DLD1 (cell line): ENCODE data around the gene GCH1.
"Not testable (repeated sequence)": the region's sequence is repeated elsewhere in the genome, so short reads cannot be mapped to it uniquely, and the experiment has no call there.

ENCODE experiments used
- in situ Hi-C: cut with HindIII; loops from 2 replicates; pipeline ENCODE4 v1.10.0; 2017; ENCODE audit warnings: low sequenced_read_pairs

GCH1 gene

DNA sequence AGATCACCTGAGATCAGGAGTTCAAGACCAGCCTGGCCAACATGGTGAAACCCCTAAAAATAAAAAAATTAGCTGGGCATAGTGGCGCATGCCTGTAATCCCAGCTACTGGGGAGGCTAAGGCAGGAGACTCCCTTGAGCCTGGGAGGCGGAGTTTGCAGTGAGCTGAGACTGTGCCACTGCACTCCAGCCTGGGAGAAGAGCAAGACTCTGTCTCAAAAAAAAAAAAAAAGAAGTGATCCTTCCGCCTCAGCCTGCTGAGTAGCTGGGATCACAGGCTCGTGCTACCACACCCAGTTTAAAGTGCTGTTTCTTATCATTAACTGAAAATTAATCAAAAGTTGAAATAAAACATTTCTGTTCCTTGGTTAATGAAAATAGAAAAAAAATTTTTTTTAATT is 6.3 kb upstream of the GCH1 start:
- in situ Hi-C loops, result not testable (repeated sequence)

DNA sequence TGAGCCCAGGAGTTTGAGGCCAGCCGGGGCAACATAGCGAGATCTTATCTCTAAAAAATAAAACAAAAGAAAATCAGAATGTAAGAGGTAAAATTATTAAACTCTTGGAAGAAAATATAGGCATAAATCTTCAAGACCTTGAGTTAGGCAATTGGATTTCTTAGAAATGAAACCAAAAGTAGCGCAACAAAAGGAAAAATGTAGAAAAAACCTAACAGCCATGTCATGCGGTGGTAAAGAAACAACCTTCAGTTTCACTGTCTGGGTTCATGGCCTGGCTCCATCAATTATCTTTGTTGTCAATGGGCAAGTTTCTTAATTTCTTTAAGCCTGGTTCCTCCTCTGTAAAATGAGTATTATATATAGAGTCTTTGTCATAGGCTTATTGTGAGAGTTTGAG is 5.6 kb upstream of the GCH1 start:
- in situ Hi-C loops, result no loop called here

DNA sequence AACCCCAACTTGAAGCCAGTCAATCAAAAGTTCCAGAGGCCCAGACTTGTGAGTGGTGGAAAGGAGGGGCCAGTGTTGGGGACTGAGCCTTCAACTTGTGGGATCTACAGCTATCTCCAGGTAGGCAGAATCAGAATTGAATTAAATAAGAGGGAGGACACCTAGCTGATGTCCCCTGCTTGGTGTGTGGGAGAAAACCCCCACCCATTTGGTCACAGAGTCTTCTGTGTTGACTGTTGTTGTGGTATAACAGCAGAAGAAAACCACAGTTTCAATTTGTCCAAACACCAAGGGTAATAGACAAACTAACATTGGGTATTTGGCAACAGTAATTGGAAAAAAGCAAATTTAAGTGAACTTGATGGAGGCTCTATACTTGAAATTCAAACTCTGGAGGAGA is 3.4 kb upstream of the GCH1 start:
- in situ Hi-C loops, result no loop called here

DNA sequence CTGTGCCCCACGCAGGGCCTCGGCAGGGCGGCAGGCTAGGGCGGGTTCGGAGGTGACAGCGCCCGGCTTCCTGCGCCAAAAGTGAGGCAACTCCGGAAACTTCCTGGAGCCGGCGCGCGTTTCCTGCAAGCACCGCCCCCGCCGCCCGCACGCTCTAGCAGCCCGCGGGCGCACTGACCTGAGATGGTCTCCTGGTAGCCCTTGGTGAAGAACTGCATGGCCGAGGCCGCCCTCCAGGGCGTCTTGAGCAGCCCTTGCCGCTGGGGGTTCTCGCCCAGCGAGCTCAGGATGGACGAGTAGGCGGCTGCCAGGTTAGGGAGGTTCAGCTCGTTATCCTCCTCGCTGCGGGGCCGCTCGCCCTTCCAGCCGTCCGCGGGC is 494 bp downstream of the GCH1 start:
- in situ Hi-C loops, result no loop called here

DNA sequence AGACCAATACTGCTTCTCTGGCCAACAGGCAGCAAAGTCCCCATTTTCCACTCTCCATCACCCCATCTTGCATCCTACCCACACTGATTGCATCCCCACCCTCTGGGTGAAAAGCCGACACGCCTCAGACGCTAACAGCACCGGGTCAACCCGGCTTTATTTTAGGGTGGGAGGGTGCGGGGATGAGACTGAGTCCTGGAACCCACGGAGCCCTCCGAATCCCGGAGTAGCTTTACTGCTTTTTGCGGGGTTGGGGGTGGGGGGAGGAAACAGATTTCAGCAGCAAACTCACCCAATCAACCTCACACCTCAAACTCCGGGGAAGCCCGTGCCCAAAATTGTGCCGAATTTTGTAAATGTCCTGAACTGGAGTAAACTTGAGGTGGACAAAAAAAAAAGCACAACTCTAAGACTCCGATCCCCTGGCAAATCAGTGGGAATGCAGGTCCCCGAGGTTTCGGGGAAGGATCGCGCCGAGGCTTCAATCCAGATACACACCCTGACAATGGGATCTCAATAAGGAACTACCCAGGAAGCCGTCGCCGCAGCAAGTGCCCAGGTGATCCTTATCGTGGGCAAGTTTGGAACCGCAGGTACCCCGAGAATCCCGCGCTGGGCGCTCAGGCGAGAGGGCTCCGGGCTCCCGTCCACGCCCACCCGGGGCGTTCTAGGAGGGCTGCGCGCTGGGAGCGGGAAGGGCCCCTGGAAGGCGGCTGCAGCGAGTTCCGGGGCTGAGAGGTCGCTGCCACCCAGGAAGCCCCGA is 1.1 kb downstream of the GCH1 start:
- in situ Hi-C loops, result no loop called here

DNA sequence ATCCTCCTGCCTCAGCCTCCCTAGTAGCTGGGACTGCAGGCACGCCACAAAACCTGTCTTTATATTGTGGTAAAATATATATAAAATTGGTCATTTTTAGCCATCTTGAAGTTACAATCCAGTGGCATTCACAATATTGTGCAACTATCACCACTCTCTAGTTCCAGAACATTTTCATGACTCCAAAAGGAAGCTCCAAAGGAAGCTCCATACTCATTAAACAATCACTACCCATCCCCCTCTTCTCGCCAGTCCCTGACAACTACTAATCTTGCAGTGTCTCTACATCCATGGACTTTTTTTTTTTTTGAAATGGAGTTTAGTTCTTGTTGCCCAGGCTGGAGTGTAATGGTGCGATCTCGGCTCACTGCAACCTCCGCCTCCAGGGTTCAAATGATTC is 3.1 kb downstream of the GCH1 start:
- in situ Hi-C loops, result no loop called here

DNA sequence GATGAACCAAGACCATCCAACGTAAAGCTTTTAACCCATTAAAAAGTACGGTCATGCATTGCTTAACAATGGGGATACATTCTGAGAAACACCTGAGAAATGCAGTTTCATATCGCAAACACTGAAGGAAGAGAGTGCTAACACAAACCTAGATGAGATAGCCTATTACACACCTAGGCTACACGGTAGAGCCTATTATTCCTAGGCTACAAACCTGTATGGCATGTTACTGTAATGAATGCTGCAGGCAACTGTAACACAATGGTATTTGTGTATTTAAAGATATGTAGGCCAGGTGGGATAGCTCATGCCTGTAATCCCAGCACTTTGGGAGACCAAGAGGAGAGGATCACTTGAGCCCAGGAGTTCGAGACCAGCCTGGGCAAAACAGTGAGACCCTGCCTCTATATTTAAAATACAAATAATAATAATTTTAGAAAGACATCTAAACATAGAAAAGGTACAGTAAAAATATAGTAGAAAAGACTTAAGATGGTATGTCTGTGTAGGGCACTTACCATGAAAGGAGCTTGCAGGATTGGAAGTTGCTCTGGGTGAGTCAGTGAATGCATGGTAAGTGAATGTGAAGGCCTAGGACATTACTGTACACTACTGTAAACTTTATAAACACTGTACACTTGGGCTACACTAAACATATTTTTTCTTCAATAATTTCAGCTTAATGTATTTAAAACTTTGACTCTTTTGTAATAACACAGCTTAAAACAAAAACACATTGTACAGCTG is 4.6 kb downstream of the GCH1 start:
- in situ Hi-C loops, result not testable (repeated sequence)

DNA sequence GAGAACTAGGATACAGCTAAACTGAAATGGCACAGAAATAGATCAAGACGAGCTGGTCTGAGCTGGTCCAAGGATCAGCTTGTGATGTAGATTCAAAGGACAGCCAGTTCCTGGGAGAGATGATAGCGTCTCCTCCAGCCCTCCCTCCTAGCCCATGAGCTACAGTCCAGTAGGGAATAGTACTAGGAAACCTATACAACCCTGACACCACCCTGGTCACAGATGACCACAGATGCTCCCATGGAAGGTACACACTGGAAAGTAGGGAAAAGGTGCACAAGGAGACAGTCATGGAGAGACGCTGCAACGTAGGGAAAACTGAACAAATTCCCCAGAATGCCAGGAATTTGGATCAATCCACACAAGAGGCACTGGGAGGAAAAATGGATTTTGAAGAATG is 6.9 kb downstream of the GCH1 start:
- in situ Hi-C loops, result no loop called here

DNA sequence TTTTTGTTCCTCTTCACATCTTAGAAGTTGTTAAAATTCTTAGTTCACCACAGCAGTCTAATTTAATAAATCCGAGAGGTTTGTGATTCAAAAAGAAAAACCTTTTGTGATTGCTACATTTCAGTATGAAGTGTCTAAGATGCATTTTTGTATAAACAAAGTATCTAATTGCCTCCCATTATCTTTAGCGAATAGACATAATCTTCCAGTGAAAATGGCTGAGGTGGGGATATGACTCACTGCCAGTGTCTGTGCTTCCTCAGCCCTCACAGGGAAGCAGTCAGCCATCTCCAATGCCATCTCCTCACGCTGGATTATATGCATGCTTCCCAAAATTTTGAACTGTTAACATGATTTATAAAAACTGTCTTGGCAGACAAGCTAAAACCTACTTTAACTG is 7.6 kb downstream of the GCH1 start:
- in situ Hi-C loops, result no loop called here

DNA sequence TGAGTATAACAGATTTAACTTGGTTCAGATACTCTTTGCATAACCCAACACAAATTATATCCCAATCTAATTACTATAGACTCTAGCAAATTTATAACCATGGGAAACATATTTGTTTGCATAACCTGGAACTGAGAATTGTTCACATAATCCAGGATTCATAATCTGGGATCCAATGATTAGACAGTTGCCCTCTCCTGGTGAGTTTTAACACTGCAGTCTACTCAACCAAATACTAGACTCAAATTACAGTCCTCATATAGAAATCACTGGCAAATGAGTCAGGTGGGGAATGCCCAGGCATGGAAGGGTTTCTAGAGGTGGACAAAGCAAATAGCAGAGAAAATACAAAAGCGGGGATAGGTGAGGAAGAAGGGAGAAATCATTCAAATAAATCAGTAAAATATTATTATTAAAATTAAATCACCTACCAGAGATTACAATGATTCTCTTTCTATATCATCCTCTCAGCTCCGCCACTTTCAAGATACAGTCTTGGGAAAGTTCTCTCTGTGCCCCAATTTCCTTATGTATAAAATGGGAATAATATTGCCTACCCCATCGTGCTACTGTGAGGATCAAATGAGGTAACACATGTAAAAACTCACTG is 9.4 kb downstream of the GCH1 start:
- in situ Hi-C loops, result no loop called here

DNA sequence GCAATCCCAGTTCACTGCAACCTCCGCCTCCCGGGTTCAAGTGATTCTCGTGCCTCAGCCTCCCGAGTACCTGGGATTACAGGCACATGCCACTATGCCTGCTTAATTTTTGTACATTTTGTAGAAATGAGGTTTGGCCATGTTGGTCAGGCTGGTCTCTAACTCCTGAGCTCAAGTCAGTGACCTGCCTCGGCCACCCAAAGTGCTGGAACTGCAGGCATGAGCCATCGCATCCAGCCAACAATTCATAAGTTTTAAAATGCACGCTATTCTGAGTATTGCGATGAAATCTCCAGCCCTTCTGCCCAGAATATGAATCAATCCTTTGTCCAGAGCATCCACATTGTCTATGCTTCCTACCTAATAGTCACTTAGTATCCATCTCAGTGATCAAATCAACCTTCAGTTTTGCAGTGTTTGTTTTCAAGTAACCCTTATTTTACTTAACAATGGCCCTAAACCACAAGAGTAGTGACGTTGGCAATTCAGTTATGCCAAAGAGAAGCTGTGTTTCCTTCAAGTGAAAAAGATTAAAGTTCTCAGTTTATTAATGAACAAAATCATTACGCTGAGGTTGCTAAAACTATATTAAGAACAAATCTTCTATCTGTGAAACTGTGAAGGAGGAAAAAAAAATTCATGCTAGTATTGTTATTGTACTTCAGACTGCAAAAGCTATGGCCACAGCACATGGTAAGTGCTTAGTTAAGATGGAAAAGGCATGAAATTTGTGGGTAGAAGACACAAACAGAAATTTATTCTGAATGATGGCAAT is 11.0 kb downstream of the GCH1 start:
- in situ Hi-C loops, result no loop called here

DNA sequence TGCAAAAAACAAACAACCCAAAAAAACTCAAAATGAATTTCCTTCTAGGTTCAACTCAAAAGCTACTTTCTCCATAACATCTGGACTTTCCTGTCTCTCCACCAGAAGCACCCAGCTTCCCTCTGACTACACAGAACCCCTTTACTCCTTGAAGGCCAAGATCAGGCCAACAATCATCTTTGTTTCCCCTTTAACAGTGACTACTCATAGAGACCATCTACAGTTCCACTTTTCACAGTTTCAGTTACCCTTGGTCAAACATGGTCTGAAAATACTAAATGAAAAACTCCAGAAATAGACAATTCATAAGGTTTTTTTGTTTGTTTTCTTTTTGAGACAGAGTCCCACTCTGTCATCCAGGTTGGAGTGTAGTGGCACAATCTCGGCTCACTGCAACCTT is 11.8 kb downstream of the GCH1 start:
- in situ Hi-C loops, result no loop called here

DNA sequence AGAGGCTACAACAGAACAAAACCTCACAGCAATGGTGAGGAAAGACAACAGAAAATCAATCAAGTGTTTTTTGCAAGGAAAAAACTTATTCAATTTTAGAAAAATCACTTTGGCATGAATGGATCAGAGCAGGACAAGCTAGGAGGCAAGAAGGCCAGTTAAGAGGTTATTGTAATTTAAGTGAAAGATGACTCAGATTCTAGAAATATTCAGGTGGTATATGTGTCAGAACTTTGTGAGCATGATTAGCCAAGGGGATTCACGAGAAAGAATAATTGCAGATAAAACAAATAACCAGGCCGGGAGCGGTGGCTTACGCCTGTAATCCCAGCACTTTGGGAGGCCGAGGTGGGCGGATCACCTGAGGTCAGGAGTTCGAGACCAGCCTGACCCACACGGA is 12.7 kb downstream of the GCH1 start:
- in situ Hi-C loops, result no loop called here

DNA sequence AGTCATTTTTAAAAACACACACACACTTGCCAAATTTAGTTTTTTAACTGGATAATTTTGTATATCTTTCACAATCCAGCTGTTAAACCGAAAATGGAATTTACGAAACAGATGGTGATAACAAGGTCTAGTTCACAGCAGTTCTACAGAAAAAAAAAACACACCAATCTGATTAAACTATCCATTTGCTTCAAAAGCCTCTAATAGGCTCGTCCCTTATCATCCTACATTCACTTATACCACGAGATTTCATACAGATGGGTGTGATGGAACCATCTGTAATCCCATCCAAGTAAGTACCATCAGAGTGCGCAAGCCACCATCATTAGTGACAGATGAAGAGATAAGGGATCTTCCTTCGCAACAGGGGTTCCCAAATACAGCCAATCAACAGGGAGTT is 20.1 kb downstream of the GCH1 start:
- in situ Hi-C loops, result no loop called here

DNA sequence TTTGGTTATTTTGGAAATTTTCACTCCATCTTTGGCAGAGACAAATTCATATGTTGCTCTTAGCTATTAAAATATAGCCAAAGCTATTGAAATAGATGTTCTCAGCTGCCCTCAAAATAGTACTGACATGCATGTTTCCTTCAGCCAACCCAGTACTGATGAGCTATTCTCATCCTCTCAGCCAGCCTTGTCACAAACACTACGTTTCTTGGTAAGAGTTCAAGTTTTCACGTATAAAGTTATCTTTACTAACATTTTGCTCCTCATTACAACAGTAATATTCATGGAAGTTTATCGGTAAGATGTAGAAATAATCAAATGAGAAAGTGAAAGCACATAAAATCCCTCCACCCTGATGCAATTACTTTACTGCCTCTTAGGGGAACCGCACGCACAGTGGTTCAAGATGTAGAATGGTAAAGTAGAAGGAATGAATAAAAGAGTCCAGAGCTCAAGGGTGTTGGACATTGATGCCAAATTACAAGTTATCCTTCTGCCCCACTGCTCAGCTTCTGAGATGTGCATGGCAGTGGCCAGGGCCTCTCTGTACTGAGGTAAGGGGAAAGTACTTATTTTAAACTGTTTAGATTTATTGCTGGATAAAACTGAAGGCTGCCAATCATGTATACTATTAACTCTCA is 20.7 kb downstream of the GCH1 start:
- in situ Hi-C loops, result no loop called here

DNA sequence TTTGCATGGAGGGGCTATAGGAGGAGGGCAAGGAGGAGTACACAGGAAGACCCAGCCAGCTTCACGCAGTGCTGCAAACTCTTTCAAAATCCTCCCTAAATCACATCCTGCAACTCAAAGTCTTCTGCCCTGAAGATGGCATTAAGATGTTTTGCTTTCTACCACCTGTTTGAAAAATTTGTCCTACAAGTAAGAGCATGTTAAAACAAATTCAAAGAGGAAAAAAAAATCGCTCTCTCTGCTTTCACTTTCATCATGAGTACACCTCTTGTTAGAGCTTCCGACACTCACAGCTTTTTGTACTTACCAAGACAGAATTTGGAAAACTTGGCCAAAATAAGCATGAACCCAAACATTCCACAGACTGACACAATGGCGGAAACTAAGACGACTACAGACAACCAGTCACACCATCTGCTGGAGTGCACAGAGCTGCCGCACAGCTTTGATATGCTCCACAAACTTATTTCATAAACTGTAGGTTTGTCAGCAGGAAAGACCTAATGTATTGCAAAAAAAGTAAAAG is 21.3 kb downstream of the GCH1 start:
- in situ Hi-C loops, result no loop called here

DNA sequence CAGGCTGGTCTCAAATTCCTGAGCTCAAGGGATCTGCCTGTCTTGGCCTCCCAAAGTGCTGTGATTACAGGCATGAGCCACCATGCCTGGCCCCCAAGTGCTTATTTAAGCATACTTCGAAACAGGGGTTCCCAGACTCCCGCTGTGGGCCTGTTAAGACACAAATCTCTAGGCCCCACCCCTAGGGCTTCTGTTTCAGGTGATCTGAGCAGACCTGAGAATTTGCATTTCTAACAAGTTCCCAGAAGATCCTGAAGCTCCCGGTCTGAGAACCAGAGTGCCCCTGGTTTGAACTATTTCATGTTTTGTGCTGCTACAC is 25.0 kb downstream of the GCH1 start:
- in situ Hi-C loops, result no loop called here

DNA sequence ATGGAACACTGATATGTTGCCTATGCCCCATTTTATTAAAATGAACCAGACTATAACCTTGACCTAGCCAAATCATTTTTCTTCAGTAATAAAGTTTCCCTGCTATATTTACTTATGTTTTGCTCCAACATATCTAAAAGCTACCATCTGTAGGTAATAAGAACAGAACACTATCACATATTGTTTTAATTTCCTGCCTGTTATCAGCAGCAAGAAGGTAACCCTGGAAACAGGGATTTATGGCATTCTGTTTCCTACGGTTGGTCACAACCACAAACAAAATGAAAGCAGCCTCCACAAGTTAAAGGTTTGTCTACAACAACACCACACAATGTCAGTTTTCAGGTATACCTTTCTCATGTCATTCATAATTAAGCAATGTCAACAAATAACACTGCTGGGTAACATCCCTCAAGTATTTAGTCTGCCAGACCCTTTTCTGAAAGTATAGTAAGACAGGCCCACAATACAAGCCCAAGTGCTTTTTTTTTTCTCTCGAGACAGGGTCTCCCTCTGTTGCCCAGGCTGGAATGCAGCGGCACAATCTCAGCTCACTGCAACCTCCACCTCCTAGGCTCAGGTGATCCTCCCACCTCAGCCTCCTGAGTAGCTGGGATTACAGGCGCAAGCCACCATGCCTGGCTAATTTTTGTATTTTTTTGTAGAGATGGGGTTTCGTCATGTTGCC is 25.5 kb downstream of the GCH1 start:
- in situ Hi-C loops, result no loop called here

DNA sequence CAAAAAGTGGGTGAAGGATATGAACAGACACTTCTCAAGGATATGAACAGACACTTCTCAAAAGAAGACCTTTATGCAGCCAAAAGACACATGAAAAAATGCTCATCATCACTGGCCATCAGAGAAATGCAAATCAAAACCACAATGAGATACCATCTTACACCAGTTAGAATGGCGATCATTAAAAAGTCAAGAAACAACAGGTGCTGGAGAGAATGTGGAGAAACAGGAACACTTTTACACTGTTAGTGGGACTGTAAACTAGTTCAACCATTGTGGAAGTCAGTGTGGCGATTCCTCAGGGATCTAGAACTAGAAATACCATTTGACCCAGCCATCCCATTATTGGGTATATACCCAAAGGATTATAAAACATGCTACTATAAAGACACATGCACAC is 27.0 kb downstream of the GCH1 start:
- in situ Hi-C loops, result not testable (repeated sequence)
